ENCODE measurements around the gene OR52N5.

Gene OR52N5

GRCh38 chr11:5796541-5796940 is 13.4 kb upstream of the OR52N5 start:
- H3K9me3 ChIP-seq (ENCODE audit: control insufficient read depth, low read length) = no peaks in the 10 kb centered on the region
- no peak overlapping the region for H3K4me3 ChIP-seq (ENCODE audit: insufficient read depth, low read depth, low read length)
- H3K27ac ChIP-seq (ENCODE audit: insufficient read depth, low read depth, low read length, poor library complexity, severe bottlenecking) = no peak overlapping the region
- H3K36me3 ChIP-seq (ENCODE audit: control insufficient read depth, insufficient read depth, low read length) = no peaks in the 10 kb centered on the region
- no peaks in the 10 kb centered on the region for H3K27me3 ChIP-seq (ENCODE audit: control insufficient read depth, insufficient read depth, low read length, poor library complexity, severe bottlenecking)
- 95 to 100% methylated on average over 5 to 6 of the region's 6 CpGs for WGBS, 2 experiments
- H3K4me1 ChIP-seq (ENCODE audit: control insufficient read depth, insufficient read depth, low read length) = no peaks in the 10 kb centered on the region

GRCh38 chr11:5791165-5791564 is 8.0 kb upstream of the OR52N5 start, which contains the start of gene OR52N1:
OR52N1 (minus strand) TSS chr11:5791265; CDS start chr11:5788816, 2,449 bp downstream.
- no peaks in the 10 kb centered on the region for H3K9me3 ChIP-seq (ENCODE audit: control insufficient read depth, low read length)
- H3K27ac ChIP-seq (ENCODE audit: insufficient read depth, low read depth, low read length, poor library complexity, severe bottlenecking) = no peak within 1 kb of the TSS
- H3K4me1 ChIP-seq (ENCODE audit: control insufficient read depth, insufficient read depth, low read length) = no peaks in the 10 kb centered on the region
- H3K4me3 ChIP-seq (ENCODE audit: insufficient read depth, low read depth, low read length) = no peak within 1 kb of the TSS
- H3K36me3 ChIP-seq (ENCODE audit: control insufficient read depth, insufficient read depth, low read length) = no peaks in the 10 kb centered on the region
- H3K27me3 ChIP-seq (ENCODE audit: control insufficient read depth, insufficient read depth, low read length, poor library complexity, severe bottlenecking) = no peaks in the 10 kb centered on the region
- 86 to 90% methylated on average over 3 of the region's 3 CpGs for WGBS, 2 experiments

GRCh38 chr11:5767056-5767455 is 16.1 kb downstream of the OR52N5 start:
- Histone ChIP-seq H3K9me3 (ENCODE audit: control insufficient read depth, low read length) (no peaks in the 10 kb centered on the region), H3K4me3 (ENCODE audit: insufficient read depth, low read depth, low read length) (no peak overlapping the region), H3K27ac (ENCODE audit: insufficient read depth, low read depth, low read length, poor library complexity, severe bottlenecking) (no peak overlapping the region), H3K27me3 (ENCODE audit: control insufficient read depth, insufficient read depth, low read length, poor library complexity, severe bottlenecking) (no peaks in the 10 kb centered on the region), H3K4me1 (ENCODE audit: control insufficient read depth, insufficient read depth, low read length) (no peaks in the 10 kb centered on the region), H3K36me3 (ENCODE audit: control insufficient read depth, insufficient read depth, low read length) (no peaks in the 10 kb centered on the region)
- no CpG with 5 or more reads among the region's 1 CpG for WGBS, 2 experiments

GRCh38 chr11:5753943-5754342 is 29.2 kb downstream of the OR52N5 start, which contains the start of gene OR52N4:
OR52N4 (plus strand) TSS chr11:5754243; CDS start chr11:5754741, 498 bp downstream.
- 88 to 100% methylated on average over 1 of the region's 1 CpG for WGBS, 2 experiments
- H3K9me3 ChIP-seq (ENCODE audit: control insufficient read depth, low read length) = no peaks in the 10 kb centered on the region
- H3K36me3 ChIP-seq (ENCODE audit: control insufficient read depth, insufficient read depth, low read length) = no peaks in the 10 kb centered on the region
- no peaks in the 10 kb centered on the region for H3K27me3 ChIP-seq (ENCODE audit: control insufficient read depth, insufficient read depth, low read length, poor library complexity, severe bottlenecking)
- no peaks in the 10 kb centered on the region for H3K4me1 ChIP-seq (ENCODE audit: control insufficient read depth, insufficient read depth, low read length)
- H3K27ac ChIP-seq (ENCODE audit: insufficient read depth, low read depth, low read length, poor library complexity, severe bottlenecking) = no peak within 1 kb of the TSS
- H3K4me3 ChIP-seq (ENCODE audit: insufficient read depth, low read depth, low read length) = no peak within 1 kb of the TSS

GRCh38 chr11:5749836-5750235 is 33.3 kb downstream of the OR52N5 start:
- no peaks in the 10 kb centered on the region for H3K4me1 ChIP-seq (ENCODE audit: control insufficient read depth, insufficient read depth, low read length)
- H3K27me3 ChIP-seq (ENCODE audit: control insufficient read depth, insufficient read depth, low read length, poor library complexity, severe bottlenecking) = no peaks in the 10 kb centered on the region
- H3K9me3 ChIP-seq (ENCODE audit: control insufficient read depth, low read length) = no peaks in the 10 kb centered on the region
- WGBS, 2 experiments = 77 to 100% methylated on average over 1 to 3 of the region's 3 CpGs
- no peak overlapping the region for H3K27ac ChIP-seq (ENCODE audit: insufficient read depth, low read depth, low read length, poor library complexity, severe bottlenecking)
- H3K36me3 ChIP-seq (ENCODE audit: control insufficient read depth, insufficient read depth, low read length) = no peaks in the 10 kb centered on the region
- H3K4me3 ChIP-seq (ENCODE audit: insufficient read depth, low read depth, low read length) = no peak overlapping the region

GRCh38 chr11:5746614-5747013 is 36.5 kb downstream of the OR52N5 start:
- Histone ChIP-seq H3K4me1 (ENCODE audit: control insufficient read depth, insufficient read depth, low read length) (no peaks in the 10 kb centered on the region), H3K4me3 (ENCODE audit: insufficient read depth, low read depth, low read length) (no peak overlapping the region), H3K27ac (ENCODE audit: insufficient read depth, low read depth, low read length, poor library complexity, severe bottlenecking) (no peak overlapping the region), H3K27me3 (ENCODE audit: control insufficient read depth, insufficient read depth, low read length, poor library complexity, severe bottlenecking) (no peaks in the 10 kb centered on the region), H3K36me3 (ENCODE audit: control insufficient read depth, insufficient read depth, low read length) (no peaks in the 10 kb centered on the region), H3K9me3 (ENCODE audit: control insufficient read depth, low read length) (no peaks in the 10 kb centered on the region)
- 89 to 100% methylated on average over 2 of the region's 3 CpGs for WGBS, 2 experiments

GRCh38 chr11:5738431-5738830 is 44.7 kb downstream of the OR52N5 start:
- Histone ChIP-seq H3K36me3 (ENCODE audit: control insufficient read depth, insufficient read depth, low read length) (no peaks in the 10 kb centered on the region), H3K27me3 (ENCODE audit: control insufficient read depth, insufficient read depth, low read length, poor library complexity, severe bottlenecking) (no peaks in the 10 kb centered on the region), H3K27ac (ENCODE audit: insufficient read depth, low read depth, low read length, poor library complexity, severe bottlenecking) (no peak overlapping the region), H3K4me1 (ENCODE audit: control insufficient read depth, insufficient read depth, low read length) (peaks cover 4% of the 10 kb centered on the region), H3K4me3 (ENCODE audit: insufficient read depth, low read depth, low read length) (no peak overlapping the region), H3K9me3 (ENCODE audit: control insufficient read depth, low read length) (no peaks in the 10 kb centered on the region)
- 100% methylated on average over 1 of the region's 1 CpG; no CpG with 5 or more reads in 1 of the 2 experiments for WGBS, 2 experiments

GRCh38 chr11:5737670-5738392 is 45.3 kb downstream of the OR52N5 start:
- no peak overlapping the region for H3K27ac ChIP-seq (ENCODE audit: insufficient read depth, low read depth, low read length, poor library complexity, severe bottlenecking)
- H3K4me1 ChIP-seq (ENCODE audit: control insufficient read depth, insufficient read depth, low read length) = peaks cover 4% of the 10 kb centered on the region
- no peaks in the 10 kb centered on the region for H3K36me3 ChIP-seq (ENCODE audit: control insufficient read depth, insufficient read depth, low read length)
- WGBS, 2 experiments = 89 to 90% methylated on average over 6 of the region's 6 CpGs
- no peaks in the 10 kb centered on the region for H3K9me3 ChIP-seq (ENCODE audit: control insufficient read depth, low read length)
- H3K27me3 ChIP-seq (ENCODE audit: control insufficient read depth, insufficient read depth, low read length, poor library complexity, severe bottlenecking) = no peaks in the 10 kb centered on the region
- no peak overlapping the region for H3K4me3 ChIP-seq (ENCODE audit: insufficient read depth, low read depth, low read length)

- no peaks in the 10 kb centered on the region for H3K9me3 ChIP-seq (ENCODE audit: control insufficient read depth, low read length)
- no peaks in the 10 kb centered on the region for H3K27me3 ChIP-seq (ENCODE audit: control insufficient read depth, insufficient read depth, low read length, poor library complexity, severe bottlenecking)
- H3K36me3 ChIP-seq (ENCODE audit: control insufficient read depth, insufficient read depth, low read length) = no peaks in the 10 kb centered on the region
- H3K4me1 ChIP-seq (ENCODE audit: control insufficient read depth, insufficient read depth, low read length) = peaks cover 4% of the 10 kb centered on the region
- H3K27ac ChIP-seq (ENCODE audit: insufficient read depth, low read depth, low read length, poor library complexity, severe bottlenecking) = no peak overlapping the region
- no peak overlapping the region for H3K4me3 ChIP-seq (ENCODE audit: insufficient read depth, low read depth, low read length)
Observed at GRCh38 chr11:5737091-5737490, 46.1 kb downstream of the OR52N5 start.

GRCh38 chr11:5736396-5736795 is 46.8 kb downstream of the OR52N5 start, which contains the start of gene OR56B1:
OR56B1 (plus strand) TSS chr11:5736448; CDS start chr11:5736517, 69 bp downstream.
- Histone ChIP-seq H3K36me3 (ENCODE audit: control insufficient read depth, insufficient read depth, low read length) (no peaks in the 10 kb centered on the region), H3K27ac (ENCODE audit: insufficient read depth, low read depth, low read length, poor library complexity, severe bottlenecking) (no peak within 1 kb of the TSS), H3K9me3 (ENCODE audit: control insufficient read depth, low read length) (no peaks in the 10 kb centered on the region), H3K4me3 (ENCODE audit: insufficient read depth, low read depth, low read length) (no peak within 1 kb of the TSS), H3K4me1 (ENCODE audit: control insufficient read depth, insufficient read depth, low read length) (peaks cover 4% of the 10 kb centered on the region), H3K27me3 (ENCODE audit: control insufficient read depth, insufficient read depth, low read length, poor library complexity, severe bottlenecking) (no peaks in the 10 kb centered on the region)
- 82 to 94% methylated on average over 1 of the region's 1 CpG for WGBS, 2 experiments

Measured in ectodermal cell (in vitro differentiated cells).